Osteocyte (in vitro differentiated cells): ENCODE measurements around the gene AMPD3. TPM values are rescaled to one million over a fixed set of nuclear protein-coding genes. Genes with fewer than 3 reads are reported as not detected.
A peak's percentile ranks its signal among the peaks of the same experiment; 100 is the strongest.

ENCODE experiments used
- DNase-seq: peaks from one replicate; pipeline ENCODE4 v3.0.0; 2021; ENCODE audit warnings: mixed read lengths; ENCODE audit not compliant: unreplicated experiment; ENCODE audit errors: extremely low spot score
- H3K27ac Mint-ChIP-seq: one replicate; pipeline ENCODE4 v1.8.0; 2021; ENCODE audit warnings: mild to moderate bottlenecking, mixed read lengths; ENCODE audit not compliant: unreplicated experiment
- H3K27me3 Mint-ChIP-seq: one replicate; pipeline ENCODE4 v1.8.0; 2021; ENCODE audit warnings: mixed read lengths; ENCODE audit not compliant: unreplicated experiment
- H3K36me3 Mint-ChIP-seq: one replicate; pipeline ENCODE4 v1.8.0; 2021; ENCODE audit warnings: mixed read lengths; ENCODE audit not compliant: unreplicated experiment
- H3K4me1 Mint-ChIP-seq: one replicate; pipeline ENCODE4 v1.8.0; 2021; ENCODE audit warnings: mixed read lengths; ENCODE audit not compliant: unreplicated experiment
- H3K4me3 Mint-ChIP-seq: one replicate; pipeline ENCODE4 v1.8.0; 2021; ENCODE audit warnings: mild to moderate bottlenecking, moderate library complexity, mixed read lengths; ENCODE audit not compliant: unreplicated experiment
- H3K9me3 Mint-ChIP-seq: one replicate; pipeline ENCODE4 v1.8.0; 2021; ENCODE audit warnings: mixed read lengths; ENCODE audit not compliant: unreplicated experiment
- total RNA-seq: library from RNA; stranded (reverse); gene quantifications from 2 replicates; pipeline ENCODE4 v1.2.1, GENCODE V29; 2021
- TF ChIP-seq, protein P1 (sequence below): fragments of 200-600 bp; sonication (generic); IDR thresholded peaks from 2 replicates; pipeline ENCODE4 v1.5.0; 2021; ENCODE audit warnings: antibody characterized with exemption, mild to moderate bottlenecking, moderate library complexity

Gene AMPD3
- total RNA-seq, 1 donor from 2014 or later, result 5.3 TPM

DNA sequence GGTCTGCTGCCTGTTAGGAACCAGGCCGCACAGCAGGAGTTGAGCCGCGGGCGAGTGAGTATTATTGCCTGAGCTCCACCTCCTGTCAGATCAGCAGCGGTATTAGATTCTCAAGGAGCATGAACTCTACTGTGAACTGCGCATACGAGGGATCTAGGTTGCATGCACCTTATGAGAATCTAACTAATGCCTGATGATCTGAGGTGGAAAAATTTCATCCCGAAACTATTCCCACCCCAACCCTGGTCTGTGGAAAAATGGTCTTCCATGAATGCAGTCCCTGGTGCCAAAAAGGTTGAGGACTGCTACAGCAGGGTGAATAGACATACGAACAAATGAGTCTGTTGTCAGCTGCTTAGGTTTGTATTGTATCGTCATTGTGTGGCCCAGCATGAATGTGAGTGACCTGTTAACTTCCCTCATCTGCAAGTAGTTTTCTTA is 56.1 kb downstream of the AMPD3 start:
- Mint-ChIP-seq H3K27ac (no peak overlapping the region), H3K4me1 (peaks cover 25% of the 10 kb centered on the region), H3K9me3 (no peaks in the 10 kb centered on the region), H3K36me3 (peaks cover 8% of the 10 kb centered on the region), H3K4me3 (no peak overlapping the region), H3K27me3 (no peaks in the 10 kb centered on the region)
- no peak for DNase-seq
- TF ChIP-seq, protein P1, sequence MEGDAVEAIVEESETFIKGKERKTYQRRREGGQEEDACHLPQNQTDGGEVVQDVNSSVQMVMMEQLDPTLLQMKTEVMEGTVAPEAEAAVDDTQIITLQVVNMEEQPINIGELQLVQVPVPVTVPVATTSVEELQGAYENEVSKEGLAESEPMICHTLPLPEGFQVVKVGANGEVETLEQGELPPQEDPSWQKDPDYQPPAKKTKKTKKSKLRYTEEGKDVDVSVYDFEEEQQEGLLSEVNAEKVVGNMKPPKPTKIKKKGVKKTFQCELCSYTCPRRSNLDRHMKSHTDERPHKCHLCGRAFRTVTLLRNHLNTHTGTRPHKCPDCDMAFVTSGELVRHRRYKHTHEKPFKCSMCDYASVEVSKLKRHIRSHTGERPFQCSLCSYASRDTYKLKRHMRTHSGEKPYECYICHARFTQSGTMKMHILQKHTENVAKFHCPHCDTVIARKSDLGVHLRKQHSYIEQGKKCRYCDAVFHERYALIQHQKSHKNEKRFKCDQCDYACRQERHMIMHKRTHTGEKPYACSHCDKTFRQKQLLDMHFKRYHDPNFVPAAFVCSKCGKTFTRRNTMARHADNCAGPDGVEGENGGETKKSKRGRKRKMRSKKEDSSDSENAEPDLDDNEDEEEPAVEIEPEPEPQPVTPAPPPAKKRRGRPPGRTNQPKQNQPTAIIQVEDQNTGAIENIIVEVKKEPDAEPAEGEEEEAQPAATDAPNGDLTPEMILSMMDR, result no peak

DNA sequence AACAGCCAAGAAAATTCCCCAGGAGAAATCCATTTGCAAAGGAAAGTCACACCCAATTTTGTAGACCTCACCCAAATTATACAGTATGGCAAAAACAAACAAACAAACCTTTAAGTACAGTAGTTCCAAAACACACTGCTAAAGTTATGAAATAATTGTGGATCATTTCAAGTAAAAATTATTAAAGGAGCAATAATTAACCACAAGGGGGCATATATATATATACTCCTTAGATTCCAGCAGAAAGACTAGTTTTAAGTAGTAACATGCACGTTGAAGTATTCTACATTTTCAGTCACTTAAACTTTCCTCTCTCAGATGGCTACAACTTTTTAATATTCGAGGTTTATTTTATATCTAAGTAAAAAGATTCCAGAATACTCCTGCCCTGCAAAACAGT is 59.1 kb downstream of the AMPD3 start:
- no peak for DNase-seq
- TF ChIP-seq, protein P1, result peak; percentile 61
- Mint-ChIP-seq H3K4me1 (peaks cover 34% of the 10 kb centered on the region), H3K27ac (peak overlapping the region; percentile 39), H3K36me3 (peaks cover 27% of the 10 kb centered on the region), H3K4me3 (no peak overlapping the region), H3K9me3 (no peaks in the 10 kb centered on the region), H3K27me3 (no peaks in the 10 kb centered on the region)

DNA sequence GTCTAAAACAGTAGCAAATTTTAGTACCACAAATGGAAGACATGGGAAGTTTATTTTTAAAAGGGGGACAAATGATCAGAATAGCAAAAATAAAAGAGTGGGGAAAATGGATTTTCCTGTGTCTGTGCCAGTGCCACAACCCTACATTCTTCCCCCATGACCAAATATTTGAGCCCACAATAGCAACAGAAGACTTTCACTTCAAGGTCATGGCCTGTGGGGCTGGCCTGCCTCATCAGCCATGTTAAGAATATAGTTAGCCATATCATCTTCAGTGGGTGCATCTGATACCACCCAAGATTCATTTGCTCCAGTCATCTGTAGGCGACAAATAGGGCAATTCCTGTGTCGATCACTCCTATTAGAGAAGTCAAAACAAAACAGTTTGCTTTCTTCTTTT is 59.6 kb downstream of the AMPD3 start:
- Mint-ChIP-seq H3K27me3 (no peaks in the 10 kb centered on the region), H3K27ac (peak overlapping the region; percentile 39), H3K9me3 (no peaks in the 10 kb centered on the region), H3K36me3 (peaks cover 27% of the 10 kb centered on the region), H3K4me3 (no peak overlapping the region), H3K4me1 (peaks cover 34% of the 10 kb centered on the region)
- DNase-seq, result no peak
- TF ChIP-seq, protein P1, result no peak

DNA sequence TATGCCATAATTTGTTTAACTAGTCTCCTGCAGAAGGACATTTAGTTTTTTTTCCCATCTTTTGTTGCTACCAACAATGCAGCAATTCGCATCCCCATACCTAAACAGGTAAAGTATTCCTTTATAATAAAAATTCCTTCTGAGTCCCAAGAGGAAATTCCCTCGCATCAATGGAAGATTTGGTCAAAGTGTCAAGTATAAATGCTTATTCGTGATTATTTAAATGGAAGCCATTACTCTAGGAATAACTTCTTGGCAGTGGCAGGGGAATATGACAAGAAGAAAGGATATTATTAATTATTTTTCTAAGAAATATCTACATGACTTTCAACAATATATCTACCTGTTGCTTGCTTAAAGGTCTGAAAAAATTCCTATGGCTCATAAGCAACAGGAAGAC is 60.4 kb downstream of the AMPD3 start:
- no peak for DNase-seq
- TF ChIP-seq, protein P1, result no peak
- Mint-ChIP-seq H3K27me3 (no peaks in the 10 kb centered on the region), H3K4me1 (peaks cover 34% of the 10 kb centered on the region), H3K9me3 (no peaks in the 10 kb centered on the region), H3K27ac (peak overlapping the region; percentile 39), H3K4me3 (no peak overlapping the region), H3K36me3 (peaks cover 27% of the 10 kb centered on the region)

DNA sequence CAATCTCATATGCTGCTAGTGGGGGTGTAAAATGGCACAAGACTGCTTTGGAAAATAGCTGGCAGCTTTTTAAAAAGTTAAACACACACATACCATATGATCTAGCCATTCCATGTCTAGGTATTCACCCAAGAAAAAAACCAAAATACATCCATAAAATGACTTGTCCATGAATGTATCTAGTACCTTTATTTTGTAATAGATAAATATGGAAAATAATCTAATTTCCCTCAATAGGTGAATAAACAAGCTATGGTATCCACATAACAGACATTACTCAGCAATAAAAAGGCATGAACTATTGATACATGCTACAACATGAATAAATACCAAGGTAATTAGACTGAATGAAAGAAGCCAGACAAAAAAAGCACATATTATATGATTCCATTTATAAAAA is 63.1 kb downstream of the AMPD3 start:
- H3K4me3 Mint-ChIP-seq, result no peak overlapping the region
- DNase-seq, result no peak
- H3K27me3 Mint-ChIP-seq, result no peaks in the 10 kb centered on the region
- H3K9me3 Mint-ChIP-seq, result no peaks in the 10 kb centered on the region
- H3K4me1 Mint-ChIP-seq, result peaks cover 30% of the 10 kb centered on the region
- peaks cover 30% of the 10 kb centered on the region for H3K36me3 Mint-ChIP-seq
- H3K27ac Mint-ChIP-seq, result no peak overlapping the region
- TF ChIP-seq, protein P1, result no peak
